NCI-H345 treated with DMSO at 0.1 percent for 48 hours (cell line): ENCODE results near the gene UBTF.

Experiments
- DNase-seq: peaks from one replicate; lab custom pipeline; 2025; ENCODE audit not compliant: unreplicated experiment; lab: John Stamatoyannopoulos, UW

Gene UBTF

GRCh38 chr17:44216173-44216572 lies 3.3 kb downstream of the UBTF start:
- DNase-seq: no peak

- DNase-seq: no peak
These were observed 4.6 kb downstream of the UBTF start for GRCh38 chr17:44214896-44215295.

GRCh38 chr17:44214230-44214494 lies 5.3 kb downstream of the UBTF start:
- DNase-seq: no peak

- no peak for DNase-seq
These were observed 5.9 kb downstream of the UBTF start for GRCh38 chr17:44213403-44214229.

GRCh38 chr17:44212507-44213402 lies 6.7 kb downstream of the UBTF start:
- no peak for DNase-seq

GRCh38 chr17:44211281-44212265 lies 7.9 kb downstream of the UBTF start:
- no peak for DNase-seq

GRCh38 chr17:44210342-44211192 lies 8.9 kb downstream of the UBTF start:
- DNase-seq: no peak

GRCh38 chr17:44209786-44210341 lies 9.6 kb downstream of the UBTF start:
- no peak for DNase-seq

- no peak for DNase-seq
These were observed 11.7 kb downstream of the UBTF start for GRCh38 chr17:44207743-44208142.

- no peak for DNase-seq
These were observed 12.2 kb downstream of the UBTF start for GRCh38 chr17:44207319-44207718.

GRCh38 chr17:44206825-44207155 lies 12.7 kb downstream of the UBTF start:
- DNase-seq: no peak

GRCh38 chr17:44205962-44206824 lies 13.3 kb downstream of the UBTF start:
- no peak for DNase-seq

- no peak for DNase-seq
These were observed 15.0 kb downstream of the UBTF start for GRCh38 chr17:44204441-44204882.

- no peak for DNase-seq
These were observed 15.6 kb downstream of the UBTF start for GRCh38 chr17:44203731-44204440.

GRCh38 chr17:44202756-44203155 lies 16.7 kb downstream of the UBTF start:
- DNase-seq: no peak

- DNase-seq: no peak
These were observed 18.9 kb downstream of the UBTF start for GRCh38 chr17:44200478-44201155.

- peak; percentile 89 for DNase-seq
These were observed 19.7 kb downstream of the UBTF start, which contains the start of gene ATXN7L3 for GRCh38 chr17:44199553-44200477. TSS of gene ATXN7L3 (minus strand) at chr17:44199884. CDS start at chr17:44198070, 1,814 bp downstream.
